ENCODE results near the gene SBNO2.

SBNO2 gene

DNA sequence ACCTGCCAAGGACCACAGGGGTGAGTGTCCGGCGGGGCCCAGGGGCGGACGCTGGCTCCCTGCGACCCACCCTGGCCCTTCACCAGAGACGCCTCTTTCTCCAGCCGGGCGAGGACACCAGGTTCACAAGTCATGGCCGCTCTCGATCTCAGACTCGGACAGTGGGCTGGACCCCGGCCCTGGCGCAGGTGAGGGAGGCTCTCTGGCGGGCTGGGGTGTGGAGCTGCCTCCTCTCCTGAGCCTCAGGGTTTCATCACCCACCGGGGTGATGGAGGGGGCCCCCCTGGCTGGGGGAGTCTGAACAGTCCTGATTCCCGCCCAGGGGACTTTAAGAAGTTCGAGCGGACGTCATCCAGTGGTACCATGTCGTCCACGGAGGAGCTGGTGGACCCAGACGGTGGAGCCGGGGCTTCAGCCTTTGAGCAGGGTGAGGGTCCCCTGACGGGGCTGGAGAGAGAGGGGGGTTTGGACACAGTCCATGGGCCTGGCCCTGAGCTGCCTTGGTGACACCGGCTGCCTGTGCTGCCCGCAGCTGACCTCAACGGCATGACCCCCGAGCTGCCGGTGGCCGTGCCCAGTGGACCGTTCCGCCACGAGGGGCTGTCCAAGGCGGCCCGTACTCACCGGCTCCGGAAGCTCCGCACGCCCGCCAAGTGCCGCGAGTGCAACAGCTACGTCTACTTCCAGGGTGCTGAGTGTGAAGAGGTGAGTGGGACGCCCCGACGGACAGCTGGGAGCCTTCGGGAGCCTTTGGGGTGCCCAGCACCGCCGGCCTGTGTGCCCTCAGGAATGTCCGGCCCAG, 93.5 kb downstream of the SBNO2 start:
- TF ChIP-seq, protein P1, sequence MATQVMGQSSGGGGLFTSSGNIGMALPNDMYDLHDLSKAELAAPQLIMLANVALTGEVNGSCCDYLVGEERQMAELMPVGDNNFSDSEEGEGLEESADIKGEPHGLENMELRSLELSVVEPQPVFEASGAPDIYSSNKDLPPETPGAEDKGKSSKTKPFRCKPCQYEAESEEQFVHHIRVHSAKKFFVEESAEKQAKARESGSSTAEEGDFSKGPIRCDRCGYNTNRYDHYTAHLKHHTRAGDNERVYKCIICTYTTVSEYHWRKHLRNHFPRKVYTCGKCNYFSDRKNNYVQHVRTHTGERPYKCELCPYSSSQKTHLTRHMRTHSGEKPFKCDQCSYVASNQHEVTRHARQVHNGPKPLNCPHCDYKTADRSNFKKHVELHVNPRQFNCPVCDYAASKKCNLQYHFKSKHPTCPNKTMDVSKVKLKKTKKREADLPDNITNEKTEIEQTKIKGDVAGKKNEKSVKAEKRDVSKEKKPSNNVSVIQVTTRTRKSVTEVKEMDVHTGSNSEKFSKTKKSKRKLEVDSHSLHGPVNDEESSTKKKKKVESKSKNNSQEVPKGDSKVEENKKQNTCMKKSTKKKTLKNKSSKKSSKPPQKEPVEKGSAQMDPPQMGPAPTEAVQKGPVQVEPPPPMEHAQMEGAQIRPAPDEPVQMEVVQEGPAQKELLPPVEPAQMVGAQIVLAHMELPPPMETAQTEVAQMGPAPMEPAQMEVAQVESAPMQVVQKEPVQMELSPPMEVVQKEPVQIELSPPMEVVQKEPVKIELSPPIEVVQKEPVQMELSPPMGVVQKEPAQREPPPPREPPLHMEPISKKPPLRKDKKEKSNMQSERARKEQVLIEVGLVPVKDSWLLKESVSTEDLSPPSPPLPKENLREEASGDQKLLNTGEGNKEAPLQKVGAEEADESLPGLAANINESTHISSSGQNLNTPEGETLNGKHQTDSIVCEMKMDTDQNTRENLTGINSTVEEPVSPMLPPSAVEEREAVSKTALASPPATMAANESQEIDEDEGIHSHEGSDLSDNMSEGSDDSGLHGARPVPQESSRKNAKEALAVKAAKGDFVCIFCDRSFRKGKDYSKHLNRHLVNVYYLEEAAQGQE (IDR thresholded peaks at IDR 0.05; ENCODE audit: insufficient read depth in 1 of 2, low read depth in 2 of 2, low read length in 2 of 2) = no peak
- TF ChIP-seq POLR2AphosphoS5 (IDR thresholded peaks at IDR 0.05; ENCODE audit: low read depth, low read length) (no peak), SIN3A (IDR thresholded peaks at IDR 0.05; ENCODE audit: borderline replicate concordance, insufficient read depth, low read length) (no peak), FOXP2 (optimal IDR thresholded peaks at IDR 0.05; ENCODE audit: borderline replicate concordance, extremely low read depth, extremely low read length, insufficient read depth) (no peak), TAF1 (IDR thresholded peaks at IDR 0.05; ENCODE audit: borderline replicate concordance, insufficient read depth, low read length) (no peak)

DNA sequence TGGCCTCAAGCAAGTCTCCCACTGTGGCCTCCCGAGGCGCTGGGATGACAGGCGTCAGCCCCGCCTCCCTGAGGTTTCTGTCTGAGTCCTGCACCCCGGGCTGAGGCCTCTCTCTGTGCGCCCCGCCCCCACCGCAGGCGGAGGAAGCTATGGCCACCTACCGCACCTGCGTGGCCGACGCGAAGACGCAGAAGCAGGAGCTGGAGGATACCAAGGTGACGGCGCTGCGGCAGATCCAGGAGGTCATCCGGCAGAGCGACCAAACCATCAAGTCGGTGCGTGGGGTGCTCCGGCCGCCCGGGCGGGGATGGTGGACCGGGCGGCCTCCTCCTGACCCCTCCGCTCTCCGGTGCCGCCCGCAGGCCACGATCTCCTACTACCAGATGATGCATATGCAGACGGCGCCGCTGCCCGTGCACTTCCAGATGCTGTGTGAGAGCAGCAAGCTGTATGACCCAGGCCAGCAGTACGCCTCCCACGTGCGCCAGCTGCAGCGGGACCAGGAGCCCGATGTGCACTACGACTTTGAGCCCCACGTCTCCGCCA, 94.4 kb downstream of the SBNO2 start:
- TF ChIP-seq SIN3A (IDR thresholded peaks at IDR 0.05; ENCODE audit: borderline replicate concordance, insufficient read depth, low read length) (no peak), TAF1 (IDR thresholded peaks at IDR 0.05; ENCODE audit: borderline replicate concordance, insufficient read depth, low read length) (no peak)
- TF ChIP-seq, protein P1 (IDR thresholded peaks at IDR 0.05; ENCODE audit: insufficient read depth in 1 of 2, low read depth in 2 of 2, low read length in 2 of 2) = no peak

GRCh38 chr19:1076951-1077350, 97.1 kb downstream of the SBNO2 start:
- TF ChIP-seq FOXP2 (optimal IDR thresholded peaks at IDR 0.05; ENCODE audit: borderline replicate concordance, extremely low read depth, extremely low read length, insufficient read depth) = no peak
- no peak for TF ChIP-seq TAF1 (IDR thresholded peaks at IDR 0.05; ENCODE audit: borderline replicate concordance, insufficient read depth, low read length)

DNA sequence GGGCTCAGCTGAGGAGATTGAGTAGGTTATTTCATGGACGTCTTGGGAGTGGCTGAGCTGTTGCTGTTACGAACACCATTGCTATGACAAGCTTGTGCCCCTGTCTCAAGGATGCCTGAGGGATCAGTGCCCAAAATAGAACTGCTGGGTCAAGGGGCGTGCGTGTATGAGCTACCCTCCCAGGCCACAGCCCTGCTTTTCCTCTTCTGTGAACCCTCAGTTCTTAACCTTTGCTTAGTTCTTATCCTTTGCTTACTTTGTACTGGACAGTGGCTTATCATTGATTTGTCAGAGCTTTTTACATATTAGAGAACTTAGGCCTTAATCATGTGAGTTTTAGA, 98.1 kb downstream of the SBNO2 start:
- TF ChIP-seq POLR2AphosphoS5 (IDR thresholded peaks at IDR 0.05; ENCODE audit: low read depth, low read length) (no peak), TAF1 (IDR thresholded peaks at IDR 0.05; ENCODE audit: borderline replicate concordance, insufficient read depth, low read length) (no peak), FOXP2 (optimal IDR thresholded peaks at IDR 0.05; ENCODE audit: borderline replicate concordance, extremely low read depth, extremely low read length, insufficient read depth) (no peak), SIN3A (IDR thresholded peaks at IDR 0.05; ENCODE audit: borderline replicate concordance, insufficient read depth, low read length) (no peak)
- TF ChIP-seq, protein P1 (IDR thresholded peaks at IDR 0.05; ENCODE audit: insufficient read depth in 1 of 2, low read depth in 2 of 2, low read length in 2 of 2) = no peak

DNA sequence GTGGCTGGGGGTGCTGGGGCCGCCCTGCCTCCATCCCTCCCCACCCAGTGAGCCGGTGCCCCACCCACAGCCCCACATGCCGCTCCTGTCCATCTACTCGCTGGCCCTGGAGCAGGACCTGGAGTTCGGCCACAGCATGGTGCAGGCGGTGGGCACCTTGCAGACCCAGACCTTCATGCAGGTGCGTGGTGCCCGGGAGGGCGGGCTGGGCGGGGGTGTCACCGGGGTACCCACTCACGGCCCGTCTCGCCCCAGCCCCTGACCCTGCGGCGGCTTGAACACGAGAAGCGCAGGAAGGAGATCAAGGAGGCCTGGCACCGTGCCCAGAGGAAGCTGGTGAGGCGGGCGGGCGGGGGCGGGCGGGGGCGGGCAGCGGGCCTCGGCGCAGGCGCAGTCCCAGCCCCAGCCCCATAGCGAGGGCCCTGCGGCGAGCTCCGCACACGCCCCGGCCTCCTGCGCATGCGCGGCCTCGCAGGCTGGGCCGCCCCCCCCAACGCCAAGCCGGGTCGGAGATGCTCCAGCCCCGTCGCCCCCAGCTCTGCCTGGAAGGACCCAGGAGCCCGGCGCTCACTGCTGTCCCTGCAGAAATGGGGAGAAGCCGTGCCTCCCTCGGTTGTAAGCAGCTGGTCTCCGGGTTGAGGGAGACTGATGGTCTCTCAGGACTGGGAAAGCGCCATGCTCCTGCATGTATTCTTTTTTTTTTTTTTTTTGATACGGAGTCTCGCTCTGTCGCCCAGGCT, 99.4 kb downstream of the SBNO2 start:
- TF ChIP-seq POLR2AphosphoS5 (IDR thresholded peaks at IDR 0.05; ENCODE audit: low read depth, low read length) (peak; percentile 71; the same call in 1 of the 2 replicates), SIN3A (IDR thresholded peaks at IDR 0.05; ENCODE audit: borderline replicate concordance, insufficient read depth, low read length) (no peak), FOXP2 (optimal IDR thresholded peaks at IDR 0.05; ENCODE audit: borderline replicate concordance, extremely low read depth, extremely low read length, insufficient read depth) (no peak), TAF1 (IDR thresholded peaks at IDR 0.05; ENCODE audit: borderline replicate concordance, insufficient read depth, low read length) (no peak)
- TF ChIP-seq, protein P1 (IDR thresholded peaks at IDR 0.05; ENCODE audit: insufficient read depth in 1 of 2, low read depth in 2 of 2, low read length in 2 of 2) = no peak
